K562 (cell line): ENCODE measurements around the gene LRCH1. TPM values are rescaled to one million over a fixed set of nuclear protein-coding genes. Genes with fewer than 3 reads are reported as not detected.

ENCODE experiments used
- ATAC-seq: fragments of 200-7000 bp; cut with Tn5 transposase; 3 replicates; pipeline ENCODE4 v1.9.1; 2020; ENCODE audit warnings: moderate library complexity
- BruUV-seq: library from RNA; stranded (reverse); fragments of 400-500 nt; replicated peaks from 2 replicates; lab custom pipeline; 2021; lab: Mats Ljungman, UMichigan
- CTCF ChIA-PET: fragments of 300-600 bp; formaldehyde crosslinking; extraction: SDS; loops from one replicate; lab custom pipeline; 2021; ENCODE audit warnings: low intra/inter-chr PET ratio; lab: Yijun Ruan, JAX
- POLR2A ChIA-PET: fragments of 300-600, 350-650 bp; sonication (Branson Sonifier 250); formaldehyde crosslinking; extraction: SDS; loops from one replicate; lab custom pipeline; 2021; ENCODE audit warnings: antibody characterized with exemption, inconsistent platforms; lab: Yijun Ruan, JAX
- DNase-seq, 4 experiments: peaks; one replicate each; pipeline versions ENCODE4 v3.0.0 to v3.0.0-alpha.2; 2011 to 2018; ENCODE audit warnings: low spot score in 3 of 4, mixed read lengths in 3 of 4; ENCODE audit errors: extremely low read depth in 1 of 4
- FAIRE-seq: peaks from 2 replicates; lab custom pipeline; 2011; peaks lifted over from hg19 to GRCh38; lab: Jason Lieb, UNC
- H2AFZ ChIP-seq: 2 replicates; pipeline ENCODE4 v1.6.0; 2011; ENCODE audit warnings: low read depth, low read length, control low read depth, inconsistent platforms
- H3K27ac ChIP-seq: fragments of 200-600 bp; 3 replicates; pipeline ENCODE4 v1.8.0; 2011; ENCODE audit warnings: low read depth, mild to moderate bottlenecking, control low read depth, inconsistent platforms, low read length, moderate library complexity, mixed read lengths; ENCODE audit errors: extremely low read depth
- H3K27me3 ChIP-seq, 2 experiments: fragments of 300-600 bp in 1 of 2; 2 replicates in 1 of 2; 3 replicates in 1 of 2; pipeline versions ENCODE4 v1.6.0 to v1.8.0; 2011; ENCODE audit warnings: inconsistent platforms in 2 of 2, low read length in 2 of 2, mild to moderate bottlenecking in 1 of 2, mixed read lengths in 1 of 2, moderate library complexity in 1 of 2; ENCODE audit not compliant: control insufficient read depth in 2 of 2, insufficient read depth in 2 of 2
- H3K36me3 ChIP-seq: fragments of 300-600 bp; 3 replicates; pipeline ENCODE4 v1.8.0; 2011; ENCODE audit warnings: mild to moderate bottlenecking, low read length, inconsistent platforms; ENCODE audit not compliant: control insufficient read depth, insufficient read depth
- H3K4me1 ChIP-seq, 2 experiments: fragments of 200-600 bp in 1 of 2; replicated peaks in 1 of 2; 2 replicates in 1 of 2; 3 replicates in 1 of 2; pipeline versions ENCODE4 v1.5.1 to v1.8.0; 2011; ENCODE audit warnings: inconsistent platforms in 2 of 2, low read length in 2 of 2, mild to moderate bottlenecking in 1 of 2, mixed read lengths in 1 of 2, moderate library complexity in 1 of 2; ENCODE audit not compliant: control insufficient read depth in 2 of 2, insufficient read depth in 2 of 2
- H3K4me2 ChIP-seq: 2 replicates; pipeline ENCODE4 v1.6.1; 2011; ENCODE audit warnings: low read length, control low read depth, inconsistent platforms, mixed read lengths; ENCODE audit not compliant: insufficient read depth
- H3K4me3 ChIP-seq: fragments of 200-600 bp; sonication (generic), shearing (Covaris generic); 2 replicates; pipeline ENCODE4 v1.5.1; 2016; ENCODE audit warnings: control low read depth, inconsistent platforms
- H3K79me2 ChIP-seq: fragments of 200-600 bp; 3 replicates; pipeline ENCODE4 v1.8.0; 2011; ENCODE audit warnings: low read length, inconsistent platforms; ENCODE audit not compliant: control insufficient read depth, insufficient read depth
- H3K9ac ChIP-seq, 2 experiments: 2 replicates each; pipeline versions ENCODE4 v1.6.0 to v1.6.1; 2011; ENCODE audit warnings: low read depth in 2 of 2, low read length in 2 of 2, control low read depth in 1 of 2, inconsistent platforms in 1 of 2, mild to moderate bottlenecking in 1 of 2, mixed read lengths in 1 of 2; ENCODE audit not compliant: insufficient read depth in 1 of 2
- H3K9me1 ChIP-seq: one replicate; pipeline ENCODE4 v1.6.0; 2011; ENCODE audit warnings: inconsistent platforms, mild to moderate bottlenecking, low read length, moderate library complexity; ENCODE audit not compliant: control insufficient read depth, insufficient read depth
- H3K9me3 ChIP-seq: replicated peaks from 2 replicates; pipeline ENCODE4 v1.5.1; 2011; ENCODE audit warnings: low read depth, low read length, inconsistent platforms; ENCODE audit not compliant: control insufficient read depth, insufficient read depth
- H4K20me1 ChIP-seq: replicated peaks from 2 replicates; pipeline ENCODE4 v1.6.1; 2011; ENCODE audit warnings: low read length, inconsistent platforms, mixed read lengths; ENCODE audit not compliant: control insufficient read depth, insufficient read depth
- OTX1 ChIP-seq: fragments of 450-650 bp; formaldehyde crosslinking; IDR thresholded peaks from 2 replicates; pipeline ENCODE4 v1.4.0; 2022; ENCODE audit warnings: mild to moderate bottlenecking
- WGBS: fragments of 100-300 bp; shearing (Covaris generic); methylation state at CpG from one replicate; pipeline ENCODE4 v1.1.6; 2016; ENCODE audit warnings: low coverage, mixed read lengths; ENCODE audit not compliant: insufficient coverage; ENCODE audit errors: missing lambda C conversion rate; 5-methylcytosine and 5-hydroxymethylcytosine counted together
- in situ Hi-C: fragments of 300-500 bp; cut with MboI; formaldehyde crosslinking; loops from 4 replicates; pipeline ENCODE4 v1.15.0; 2018; ENCODE audit warnings: inconsistent platforms, mixed read lengths
- intact Hi-C: fragments of 100-400 bp; cut with micrococcal nuclease; formaldehyde crosslinking; loops from 2 replicates; pipeline ENCODE4 v1.14.2; 2022
- polyA plus RNA-seq, 8 experiments: library from polyadenylated mRNA; depleted of rRNA in 4 of 8; stranded (reverse) in 5 of 8; unstranded in 3 of 8; fragments of >200 nt; fragmentation: Nextera tagmentation in 2 of 8; fragmentation: Illumina TruSeq in 1 of 8; extraction: Ambion mirVana in 2 of 8; extraction: Trizol in 1 of 8; gene quantifications; 2 replicates each; pipeline versions ENCODE4 v1.2.1 to v1.2.3, GENCODE V29; 2011 to 2014; ENCODE audit warnings: inconsistent platforms in 1 of 8, missing spikeins in 1 of 8
- total RNA-seq, 7 experiments: library from RNA; depleted of rRNA in 6 of 7; stranded (reverse); fragments of >200 nt in 6 of 7; fragmentation: Illumina TruSeq in 2 of 7; extraction: Trizol in 2 of 7; gene quantifications; 2 replicates each; pipeline versions ENCODE4 v1.2.1 to v1.2.3, GENCODE V29; 2011 to 2021; ENCODE audit warnings: low replicate concordance in 1 of 7
- TF ChIP-seq, protein P1 (sequence below), 2 experiments: fragments of 450-650 bp in 1 of 2; sonication (generic) in 1 of 2; formaldehyde crosslinking in 1 of 2; IDR thresholded peaks; 2 replicates each; pipeline versions ENCODE4 v1.7.1 to v1.9.0; 2016 to 2022; ENCODE audit warnings: inconsistent platforms in 1 of 2, mild to moderate bottlenecking in 1 of 2, missing genetic modification reagents in 1 of 2
- TF ChIP-seq, protein P2 (sequence below): fragments of 250-450 bp; sonication (Bioruptor Pico); IDR thresholded peaks from 2 replicates; pipeline ENCODE4 v1.9.0; 2021; ENCODE audit warnings: mild to moderate bottlenecking, inconsistent platforms

The LRCH1 gene
- total and polyA plus RNA-seq, 9 of the 15 experiments (the other 6 are each of a cell fraction or from before 2014, with no cell fraction given) = 1.1 to 6.8 (median 3.7) TPM

DNA sequence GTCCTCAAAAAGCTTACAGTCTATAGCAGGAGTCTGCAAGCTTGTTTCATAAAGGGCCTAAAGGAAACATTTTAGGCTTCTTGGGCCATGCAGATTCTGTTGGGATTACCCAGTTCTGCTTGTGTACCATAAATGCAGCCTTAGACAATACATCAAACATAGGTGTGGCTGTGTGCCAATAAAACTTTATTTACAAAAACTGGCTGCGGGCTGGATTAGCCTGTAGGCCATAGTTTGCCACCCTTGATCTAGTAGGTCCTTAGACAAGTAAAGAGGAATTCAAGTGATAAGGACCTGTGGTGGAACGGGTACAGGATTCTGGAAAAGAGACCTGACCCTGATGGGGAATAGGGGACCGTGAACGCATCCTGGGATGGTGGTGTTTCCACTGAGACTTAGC lies 192.1 kb downstream of the LRCH1 start:
- ATAC-seq (no peak), DNase-seq (no peak), FAIRE-seq (no peak)
- Histone ChIP-seq H3K9me3 (no peaks in the 10 kb centered on the region), H3K79me2 (no peaks in the 10 kb centered on the region), H3K4me3 (no peak overlapping the region), H3K4me1 (no peaks in the 10 kb centered on the region), H4K20me1 (no peaks in the 10 kb centered on the region), H3K9me1 (no peaks in the 10 kb centered on the region), H3K36me3 (peaks cover 9% of the 10 kb centered on the region; the same call in 2 of the 3 replicates), H3K9ac (no peak overlapping the region), H2AFZ (no peak overlapping the region), H3K27me3 (no peaks in the 10 kb centered on the region), H3K27ac (no peak overlapping the region), H3K4me2 (no peak overlapping the region)
- ChIA-PET POLR2A (no interaction called here), CTCF (no interaction called here)
- TF ChIP-seq, protein P1, sequence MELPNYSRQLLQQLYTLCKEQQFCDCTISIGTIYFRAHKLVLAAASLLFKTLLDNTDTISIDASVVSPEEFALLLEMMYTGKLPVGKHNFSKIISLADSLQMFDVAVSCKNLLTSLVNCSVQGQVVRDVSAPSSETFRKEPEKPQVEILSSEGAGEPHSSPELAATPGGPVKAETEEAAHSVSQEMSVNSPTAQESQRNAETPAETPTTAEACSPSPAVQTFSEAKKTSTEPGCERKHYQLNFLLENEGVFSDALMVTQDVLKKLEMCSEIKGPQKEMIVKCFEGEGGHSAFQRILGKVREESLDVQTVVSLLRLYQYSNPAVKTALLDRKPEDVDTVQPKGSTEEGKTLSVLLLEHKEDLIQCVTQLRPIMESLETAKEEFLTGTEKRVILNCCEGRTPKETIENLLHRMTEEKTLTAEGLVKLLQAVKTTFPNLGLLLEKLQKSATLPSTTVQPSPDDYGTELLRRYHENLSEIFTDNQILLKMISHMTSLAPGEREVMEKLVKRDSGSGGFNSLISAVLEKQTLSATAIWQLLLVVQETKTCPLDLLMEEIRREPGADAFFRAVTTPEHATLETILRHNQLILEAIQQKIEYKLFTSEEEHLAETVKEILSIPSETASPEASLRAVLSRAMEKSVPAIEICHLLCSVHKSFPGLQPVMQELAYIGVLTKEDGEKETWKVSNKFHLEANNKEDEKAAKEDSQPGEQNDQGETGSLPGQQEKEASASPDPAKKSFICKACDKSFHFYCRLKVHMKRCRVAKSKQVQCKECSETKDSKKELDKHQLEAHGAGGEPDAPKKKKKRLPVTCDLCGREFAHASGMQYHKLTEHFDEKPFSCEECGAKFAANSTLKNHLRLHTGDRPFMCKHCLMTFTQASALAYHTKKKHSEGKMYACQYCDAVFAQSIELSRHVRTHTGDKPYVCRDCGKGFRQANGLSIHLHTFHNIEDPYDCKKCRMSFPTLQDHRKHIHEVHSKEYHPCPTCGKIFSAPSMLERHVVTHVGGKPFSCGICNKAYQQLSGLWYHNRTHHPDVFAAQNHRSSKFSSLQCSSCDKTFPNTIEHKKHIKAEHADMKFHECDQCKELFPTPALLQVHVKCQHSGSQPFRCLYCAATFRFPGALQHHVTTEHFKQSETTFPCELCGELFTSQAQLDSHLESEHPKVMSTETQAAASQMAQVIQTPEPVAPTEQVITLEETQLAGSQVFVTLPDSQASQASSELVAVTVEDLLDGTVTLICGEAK (IDR thresholded peaks at IDR 0.05) = peak; percentile 75
- TF ChIP-seq, protein P1 (CRISPR knock-in tag; IDR thresholded peaks at IDR 0.05) = peak; percentile 38; the same call in 1 of the 2 replicates
- TF ChIP-seq, protein P2, sequence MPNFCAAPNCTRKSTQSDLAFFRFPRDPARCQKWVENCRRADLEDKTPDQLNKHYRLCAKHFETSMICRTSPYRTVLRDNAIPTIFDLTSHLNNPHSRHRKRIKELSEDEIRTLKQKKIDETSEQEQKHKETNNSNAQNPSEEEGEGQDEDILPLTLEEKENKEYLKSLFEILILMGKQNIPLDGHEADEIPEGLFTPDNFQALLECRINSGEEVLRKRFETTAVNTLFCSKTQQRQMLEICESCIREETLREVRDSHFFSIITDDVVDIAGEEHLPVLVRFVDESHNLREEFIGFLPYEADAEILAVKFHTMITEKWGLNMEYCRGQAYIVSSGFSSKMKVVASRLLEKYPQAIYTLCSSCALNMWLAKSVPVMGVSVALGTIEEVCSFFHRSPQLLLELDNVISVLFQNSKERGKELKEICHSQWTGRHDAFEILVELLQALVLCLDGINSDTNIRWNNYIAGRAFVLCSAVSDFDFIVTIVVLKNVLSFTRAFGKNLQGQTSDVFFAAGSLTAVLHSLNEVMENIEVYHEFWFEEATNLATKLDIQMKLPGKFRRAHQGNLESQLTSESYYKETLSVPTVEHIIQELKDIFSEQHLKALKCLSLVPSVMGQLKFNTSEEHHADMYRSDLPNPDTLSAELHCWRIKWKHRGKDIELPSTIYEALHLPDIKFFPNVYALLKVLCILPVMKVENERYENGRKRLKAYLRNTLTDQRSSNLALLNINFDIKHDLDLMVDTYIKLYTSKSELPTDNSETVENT = no peak
- TF ChIP-seq OTX1 (CRISPR knock-in tag) = no peak
- in situ Hi-C loops = no loop called here
- 100% methylated on average over 2 of the region's 4 CpGs for WGBS
- intact Hi-C loops = no loop called here
- no TSS peak for BruUV-seq
